ENCODE measurements around the gene C6orf89.
A peak's percentile ranks its signal among the peaks of the same experiment; 100 is the strongest.

Gene C6orf89

GRCh38 chr6:36912030-36912454 lies 26.3 kb downstream of the C6orf89 start:
- Histone ChIP-seq H3K9ac (ENCODE audit: low read length) (no peak overlapping the region), H3K36me3 (ENCODE audit: control insufficient read depth, insufficient read depth, low read length) (no peaks in the 10 kb centered on the region), H4K5ac (ENCODE audit: low read length) (no peak overlapping the region), H3K4me2 (ENCODE audit: low read length) (no peak overlapping the region), H3K56ac (ENCODE audit: low read length) (no peak overlapping the region), H2BK15ac (replicated peaks; ENCODE audit: low read depth) (no peak overlapping the region), H3K27ac (ENCODE audit: low read depth, low read length) (no peak overlapping the region), H2BK5ac (ENCODE audit: low read length) (no peak overlapping the region), H3K4me1 (ENCODE audit: control insufficient read depth, low read depth, low read length) (no peaks in the 10 kb centered on the region), H4K8ac (ENCODE audit: low read depth, low read length) (no peak overlapping the region), H3K18ac (ENCODE audit: low read length) (no peak overlapping the region), H3K27me3 (ENCODE audit: insufficient read depth, low read length, poor library complexity) (no peaks in the 10 kb centered on the region), H2BK120ac (ENCODE audit: low read depth, low read length) (no peak overlapping the region), H3K4ac (ENCODE audit: low read depth, low read length) (no peak overlapping the region), H3K23ac (ENCODE audit: low read length) (no peak overlapping the region), H3K4me3 (ENCODE audit: low read length) (no peak overlapping the region), H2AK5ac (ENCODE audit: low read length) (no peak overlapping the region), H3K79me1 (ENCODE audit: low read length) (no peaks in the 10 kb centered on the region), H3K79me2 (ENCODE audit: control insufficient read depth, insufficient read depth, low read length) (no peaks in the 10 kb centered on the region)
- no peak for DNase-seq
- no CpG with 5 or more reads among the region's 4 CpGs for WGBS (ENCODE audit: extremely low coverage, insufficient coverage, low lambda C conversion rate)

- Histone ChIP-seq H3K79me1 (ENCODE audit: low read length) (no peaks in the 10 kb centered on the region), H2BK15ac (replicated peaks; ENCODE audit: low read depth) (no peak overlapping the region), H3K4me2 (ENCODE audit: low read length) (no peak overlapping the region), H3K23ac (ENCODE audit: low read length) (no peak overlapping the region), H3K18ac (ENCODE audit: low read length) (no peak overlapping the region), H3K27me3 (ENCODE audit: insufficient read depth, low read length, poor library complexity) (no peaks in the 10 kb centered on the region), H3K4me3 (ENCODE audit: low read length) (no peak overlapping the region), H2AK5ac (ENCODE audit: low read length) (no peak overlapping the region), H4K5ac (ENCODE audit: low read length) (no peak overlapping the region), H2BK5ac (ENCODE audit: low read length) (no peak overlapping the region), H3K79me2 (ENCODE audit: control insufficient read depth, insufficient read depth, low read length) (no peaks in the 10 kb centered on the region), H3K9ac (ENCODE audit: low read length) (no peak overlapping the region), H3K4ac (ENCODE audit: low read depth, low read length) (no peak overlapping the region), H3K4me1 (ENCODE audit: control insufficient read depth, low read depth, low read length) (no peaks in the 10 kb centered on the region), H3K27ac (ENCODE audit: low read depth, low read length) (no peak overlapping the region), H3K56ac (ENCODE audit: low read length) (no peak overlapping the region), H2BK120ac (ENCODE audit: low read depth, low read length) (no peak overlapping the region), H3K36me3 (ENCODE audit: control insufficient read depth, insufficient read depth, low read length) (no peaks in the 10 kb centered on the region), H4K8ac (ENCODE audit: low read depth, low read length) (no peak overlapping the region)
- DNase-seq: no peak
- no CpG with 5 or more reads among the region's 8 CpGs for WGBS (ENCODE audit: extremely low coverage, insufficient coverage, low lambda C conversion rate)
Measured at GRCh38 chr6:36912586-36912985, 26.8 kb downstream of the C6orf89 start.

- Histone ChIP-seq H3K27me3 (ENCODE audit: insufficient read depth, low read length, poor library complexity) (no peaks in the 10 kb centered on the region), H2BK120ac (ENCODE audit: low read depth, low read length) (no peak overlapping the region), H4K8ac (ENCODE audit: low read depth, low read length) (no peak overlapping the region), H3K4me3 (ENCODE audit: low read length) (no peak overlapping the region), H3K79me1 (ENCODE audit: low read length) (no peaks in the 10 kb centered on the region), H3K9ac (ENCODE audit: low read length) (no peak overlapping the region), H2BK5ac (ENCODE audit: low read length) (no peak overlapping the region), H3K4ac (ENCODE audit: low read depth, low read length) (no peak overlapping the region), H4K5ac (ENCODE audit: low read length) (no peak overlapping the region), H3K36me3 (ENCODE audit: control insufficient read depth, insufficient read depth, low read length) (no peaks in the 10 kb centered on the region), H3K23ac (ENCODE audit: low read length) (no peak overlapping the region), H2AK5ac (ENCODE audit: low read length) (no peak overlapping the region), H2BK15ac (replicated peaks; ENCODE audit: low read depth) (no peak overlapping the region), H3K56ac (ENCODE audit: low read length) (no peak overlapping the region), H3K27ac (ENCODE audit: low read depth, low read length) (no peak overlapping the region), H3K4me2 (ENCODE audit: low read length) (no peak overlapping the region), H3K4me1 (ENCODE audit: control insufficient read depth, low read depth, low read length) (no peaks in the 10 kb centered on the region), H3K18ac (ENCODE audit: low read length) (no peak overlapping the region), H3K79me2 (ENCODE audit: control insufficient read depth, insufficient read depth, low read length) (no peaks in the 10 kb centered on the region)
- no CpG with 5 or more reads among the region's 4 CpGs for WGBS (ENCODE audit: extremely low coverage, insufficient coverage, low lambda C conversion rate)
- no peak for DNase-seq
Measured at GRCh38 chr6:36913082-36913481, 27.3 kb downstream of the C6orf89 start.

GRCh38 chr6:36914227-36914794 lies 28.6 kb downstream of the C6orf89 start:
- no peaks in the 10 kb centered on the region for H3K79me1 ChIP-seq (ENCODE audit: low read length)
- H3K27ac ChIP-seq (ENCODE audit: low read depth, low read length): no peak overlapping the region

GRCh38 chr6:36915599-36915998 lies 29.8 kb downstream of the C6orf89 start:
- Histone ChIP-seq H3K4me1 (ENCODE audit: control insufficient read depth, low read depth, low read length) (no peaks in the 10 kb centered on the region), H3K27ac (ENCODE audit: low read depth, low read length) (no peak overlapping the region), H3K79me2 (ENCODE audit: control insufficient read depth, insufficient read depth, low read length) (no peaks in the 10 kb centered on the region), H2AK5ac (ENCODE audit: low read length) (no peak overlapping the region), H3K36me3 (ENCODE audit: control insufficient read depth, insufficient read depth, low read length) (no peaks in the 10 kb centered on the region), H3K23ac (ENCODE audit: low read length) (no peak overlapping the region), H2BK5ac (ENCODE audit: low read length) (no peak overlapping the region), H3K18ac (ENCODE audit: low read length) (no peak overlapping the region), H3K56ac (ENCODE audit: low read length) (no peak overlapping the region), H2BK120ac (ENCODE audit: low read depth, low read length) (no peak overlapping the region), H3K4me2 (ENCODE audit: low read length) (no peak overlapping the region), H4K5ac (ENCODE audit: low read length) (no peak overlapping the region), H3K4ac (ENCODE audit: low read depth, low read length) (no peak overlapping the region), H3K4me3 (ENCODE audit: low read length) (no peak overlapping the region), H3K27me3 (ENCODE audit: insufficient read depth, low read length, poor library complexity) (no peaks in the 10 kb centered on the region), H4K8ac (ENCODE audit: low read depth, low read length) (no peak overlapping the region), H3K79me1 (ENCODE audit: low read length) (no peaks in the 10 kb centered on the region), H3K9ac (ENCODE audit: low read length) (no peak overlapping the region), H2BK15ac (replicated peaks; ENCODE audit: low read depth) (no peak overlapping the region)
- WGBS (ENCODE audit: extremely low coverage, insufficient coverage, low lambda C conversion rate): no CpG with 5 or more reads among the region's 4 CpGs
- no peak for DNase-seq

More at GRCh38 chr6:36914227-36914794, 28.6 kb downstream of the C6orf89 start:
- Histone ChIP-seq H4K8ac (ENCODE audit: low read depth, low read length) (no peak overlapping the region), H3K27me3 (ENCODE audit: insufficient read depth, low read length, poor library complexity) (no peaks in the 10 kb centered on the region), H3K4ac (ENCODE audit: low read depth, low read length) (no peak overlapping the region), H3K18ac (ENCODE audit: low read length) (no peak overlapping the region), H4K5ac (ENCODE audit: low read length) (no peak overlapping the region), H2BK5ac (ENCODE audit: low read length) (no peak overlapping the region), H3K4me2 (ENCODE audit: low read length) (no peak overlapping the region), H3K36me3 (ENCODE audit: control insufficient read depth, insufficient read depth, low read length) (no peaks in the 10 kb centered on the region), H3K4me1 (ENCODE audit: control insufficient read depth, low read depth, low read length) (no peaks in the 10 kb centered on the region), H2BK120ac (ENCODE audit: low read depth, low read length) (no peak overlapping the region), H3K56ac (ENCODE audit: low read length) (no peak overlapping the region), H3K9ac (ENCODE audit: low read length) (no peak overlapping the region), H2BK15ac (replicated peaks; ENCODE audit: low read depth) (no peak overlapping the region), H3K79me2 (ENCODE audit: control insufficient read depth, insufficient read depth, low read length) (no peaks in the 10 kb centered on the region), H2AK5ac (ENCODE audit: low read length) (no peak overlapping the region), H3K23ac (ENCODE audit: low read length) (no peak overlapping the region), H3K4me3 (ENCODE audit: low read length) (no peak overlapping the region)
- WGBS (ENCODE audit: extremely low coverage, insufficient coverage, low lambda C conversion rate): no CpG with 5 or more reads among the region's 10 CpGs
- DNase-seq: peak; percentile 84

GRCh38 chr6:36916126-36916525 lies 30.4 kb downstream of the C6orf89 start:
- Histone ChIP-seq H2BK120ac (ENCODE audit: low read depth, low read length) (no peak overlapping the region), H3K4ac (ENCODE audit: low read depth, low read length) (no peak overlapping the region), H3K36me3 (ENCODE audit: control insufficient read depth, insufficient read depth, low read length) (no peaks in the 10 kb centered on the region), H3K79me2 (ENCODE audit: control insufficient read depth, insufficient read depth, low read length) (no peaks in the 10 kb centered on the region), H2BK5ac (ENCODE audit: low read length) (no peak overlapping the region), H2AK5ac (ENCODE audit: low read length) (no peak overlapping the region), H3K79me1 (ENCODE audit: low read length) (no peaks in the 10 kb centered on the region), H3K27me3 (ENCODE audit: insufficient read depth, low read length, poor library complexity) (no peaks in the 10 kb centered on the region), H3K4me2 (ENCODE audit: low read length) (no peak overlapping the region), H2BK15ac (replicated peaks; ENCODE audit: low read depth) (no peak overlapping the region), H4K8ac (ENCODE audit: low read depth, low read length) (no peak overlapping the region), H3K4me1 (ENCODE audit: control insufficient read depth, low read depth, low read length) (no peaks in the 10 kb centered on the region), H3K4me3 (ENCODE audit: low read length) (no peak overlapping the region), H3K56ac (ENCODE audit: low read length) (no peak overlapping the region), H3K27ac (ENCODE audit: low read depth, low read length) (no peak overlapping the region), H3K9ac (ENCODE audit: low read length) (no peak overlapping the region), H3K23ac (ENCODE audit: low read length) (no peak overlapping the region), H4K5ac (ENCODE audit: low read length) (no peak overlapping the region), H3K18ac (ENCODE audit: low read length) (no peak overlapping the region)
- no CpG with 5 or more reads among the region's 2 CpGs for WGBS (ENCODE audit: extremely low coverage, insufficient coverage, low lambda C conversion rate)
- no peak for DNase-seq
